Pancreas (tissue), 10 donors: ENCODE results near the gene SHH. TPM values are rescaled to one million over a fixed set of nuclear protein-coding genes. Genes with fewer than 3 reads are reported as not detected.
"Not testable (repeated sequence)": the region's sequence is repeated elsewhere in the genome, so short reads cannot be mapped to it uniquely, and the experiment has no call there.

ENCODE experiments used
- ATAC-seq, 4 donors: fragments of 200-7000 bp; cut with Tn5 transposase; one replicate each; pipeline versions ENCODE4 v1.8.0 to v1.9.1; 2020; ENCODE audit warnings: mild to moderate bottlenecking in 4 of 4, moderate library complexity in 4 of 4
- DNase-seq, 6 donors: peaks; one replicate each; pipeline ENCODE4 v3.0.0-alpha.2; 2020
- FAIRE-seq: peaks from 2 replicates; lab custom pipeline; 2012; peaks lifted over from hg19 to GRCh38; lab: Jason Lieb, UNC
- H3K27ac ChIP-seq, 4 donors: fragments of 200-600 bp; sonication (generic); 1 replicate in 3 of 4; 2 replicates in 1 of 4; pipeline versions ENCODE4 v1.5.0 to v1.8.0; 2020
- H3K27me3 ChIP-seq, 4 donors: fragments of 200-600 bp; one replicate each; pipeline ENCODE4 v1.8.0; 2021
- H3K36me3 ChIP-seq, 3 donors: fragments of 200-600 bp; sonication (generic) in 1 of 3; one replicate each; pipeline versions ENCODE4 v1.5.0 to v1.8.0; 2020 to 2021
- H3K4me1 ChIP-seq, 3 donors: fragments of 200-600 bp; one replicate each; pipeline ENCODE4 v1.8.0; 2021
- H3K4me3 ChIP-seq, 4 donors: fragments of 200-600 bp; sonication (generic) in 2 of 4; one replicate each; pipeline versions ENCODE4 v1.5.0 to v1.8.0; 2020 to 2021
- H3K9me3 ChIP-seq, 4 donors: fragments of 200-600 bp; one replicate each; pipeline ENCODE4 v1.8.0; 2021
- CTCF ChIP-seq, 4 donors: fragments of 200-600 bp; sonication (generic) in 3 of 4; IDR thresholded peaks; one replicate each; pipeline versions ENCODE4 v1.5.0 to v1.8.0; 2021; ENCODE audit warnings: antibody characterized with exemption in 4 of 4
- WGBS, 2 donors: extraction: QIAGEN DNeasy Blood & Tissue Kit; methylation state at CpG; one replicate each; pipeline ENCODE4 v1.1.7; 2013; 5-methylcytosine and 5-hydroxymethylcytosine counted together
- intact Hi-C, 3 donors: fragments of 100-400 bp; cut with DNase I; formaldehyde crosslinking; loops; one replicate each; pipeline versions ENCODE4 v1.11.1 to v1.14.2; 2022
- polyA plus RNA-seq, 2 donors: library from polyadenylated mRNA; stranded (reverse); fragments of 200-250 nt; gene quantifications; one replicate each; pipeline ENCODE4 v1.2.3, GENCODE V29; 2013
- total RNA-seq, 6 donors: library from RNA; stranded (reverse); fragmentation: NEBNext Ultra II Directional in 4 of 6; extraction: Animal tissue kit (Norgen Biotek cat#: 25700) in 4 of 6; gene quantifications; one replicate each; pipeline versions ENCODE4 v1.2.1 to v1.2.4, GENCODE V29; 2021 to 2023
- donor health status: healthy with polysubstance abuse.
- donor health status: DM: no; HTN: no; CAD: no; lungs with moderate emphysema.
- donor health status: DM: no; HTN: no; CAD: no.
- donor health status: control.
- donor health status: control.
- donor health status: Bipolar disorder and iron deficiency.
- donor health status: DM: yes; HTN: yes; CAD: no.
- donor health status: DM: no; HTN: no; CAD: no.
- donor health status: DM: no; HTN: no; CAD: no.
- donor health status: DM: yes; HTN: yes; CAD: no.

The SHH gene
- total and polyA plus RNA-seq, 8 donors, result 0.08 to 0.85 (median 0.26) TPM

- intact Hi-C loops, result loop anchor here in 1 of 3 donors (10.0 kb wide), 2 partner anchors 337 to 947 kb away; no protein-coding TSS in a partner anchor
- Histone ChIP-seq H3K27me3 (peaks cover 0 to 4% (median 0%) of the 10 kb centered on the region in 4 donors), H3K27ac (no peak overlapping the region), H3K36me3 (no peaks in the 10 kb centered on the region), H3K9me3 (no peaks in the 10 kb centered on the region), H3K4me1 (no peaks in the 10 kb centered on the region), H3K4me3 (no peak overlapping the region)
- DNase-seq (peak in 1 of 6 donors; percentile 56), FAIRE-seq (no peak), ATAC-seq (no peak)
- no peak for TF ChIP-seq CTCF (IDR thresholded peaks at IDR 0.05)
- 43 to 56% methylated on average over 21 of the region's 21 CpGs for WGBS, 2 donors
These were observed 6.0 kb upstream of the SHH start for GRCh38 chr7:155818154-155818819.

- H3K4me3 ChIP-seq, H3K9me3 ChIP-seq, DNase-seq, H3K4me1 ChIP-seq, H3K36me3 ChIP-seq, FAIRE-seq, H3K27ac ChIP-seq, ATAC-seq: not testable (repeated sequence)
- 53 to 66% methylated on average over 2 to 4 of the region's 4 CpGs for WGBS, 2 donors
- intact Hi-C loops, result loop anchor here in 1 of 3 donors (10.0 kb wide), 2 partner anchors 337 to 947 kb away; no protein-coding TSS in a partner anchor
- H3K27me3 ChIP-seq, result peaks cover 0 to 12% (median 0%) of the 10 kb centered on the region in 4 donors
These were observed 5.3 kb upstream of the SHH start for GRCh38 chr7:155817515-155817914.

GRCh38 chr7:155816996-155817395, 4.7 kb upstream of the SHH start:
- no peak for TF ChIP-seq CTCF (IDR thresholded peaks at IDR 0.05)
- peak in 1 of 6 donors; percentile 42 for DNase-seq
- 83 to 91% methylated on average over 16 of the region's 16 CpGs for WGBS, 2 donors
- intact Hi-C loops, result loop anchor here in 1 of 3 donors (10.0 kb wide), 2 partner anchors 338 to 948 kb away; no protein-coding TSS in a partner anchor
- peaks cover 0 to 16% (median 2%) of the 10 kb centered on the region in 4 donors for H3K27me3 ChIP-seq
- no peak overlapping the region for H3K4me3 ChIP-seq
- no peaks in the 10 kb centered on the region for H3K4me1 ChIP-seq
- no peaks in the 10 kb centered on the region for H3K9me3 ChIP-seq
- H3K27ac ChIP-seq, result no peak overlapping the region
- FAIRE-seq, result no peak
- no peaks in the 10 kb centered on the region for H3K36me3 ChIP-seq
- no peak for ATAC-seq

- Histone ChIP-seq H3K4me3 (no peak overlapping the region), H3K9me3 (no peaks in the 10 kb centered on the region), H3K36me3 (no peaks in the 10 kb centered on the region), H3K4me1 (no peaks in the 10 kb centered on the region), H3K27me3 (peaks cover 0 to 18% (median 2%) of the 10 kb centered on the region in 4 donors), H3K27ac (no peak overlapping the region)
- WGBS, 2 donors, result 76 to 84% methylated on average over 12 of the region's 12 CpGs
- intact Hi-C loops, result loop anchor here in 1 of 3 donors (10.0 kb wide), 2 partner anchors 339 to 949 kb away; no protein-coding TSS in a partner anchor
- no peak for TF ChIP-seq CTCF (IDR thresholded peaks at IDR 0.05)
- no peak for FAIRE-seq
- peak in 1 of 6 donors; percentile 54 for DNase-seq
- ATAC-seq, result no peak
These were observed 3.9 kb upstream of the SHH start for GRCh38 chr7:155816192-155816508.

- peak; percentile 87 to 98 (median 90) for ATAC-seq
- Histone ChIP-seq H3K27me3 (peaks cover 0 to 24% (median 2%) of the 10 kb centered on the region in 4 donors), H3K36me3 (no peaks in the 10 kb centered on the region), H3K4me1 (no peaks in the 10 kb centered on the region), H3K9me3 (no peaks in the 10 kb centered on the region), H3K4me3 (no peak overlapping the region), H3K27ac (no peak overlapping the region)
- DNase-seq, result peak; percentile 44 to 91 (median 74)
- FAIRE-seq, result no peak
- intact Hi-C loops, result loop anchor here in 1 of 3 donors (10.0 kb wide), 2 partner anchors 339 to 949 kb away; no protein-coding TSS in a partner anchor
- 25 to 28% methylated on average over 20 of the region's 20 CpGs for WGBS, 2 donors
- peak in 3 of 4 donors; percentile 57 to 64 (median 60) for TF ChIP-seq CTCF (IDR thresholded peaks at IDR 0.05)
These were observed 3.3 kb upstream of the SHH start for GRCh38 chr7:155815332-155816191.
